K562 (cell line): ENCODE data around the gene URGCP. TPM values are rescaled to one million over a fixed set of nuclear protein-coding genes. Genes with fewer than 3 reads are reported as not detected.
A peak's percentile ranks its signal among the peaks of the same experiment; 100 is the strongest.

Source experiments
- ATAC-seq: fragments of 200-7000 bp; cut with Tn5 transposase; 3 replicates; pipeline ENCODE4 v1.9.1; 2020; ENCODE audit warnings: moderate library complexity
- BruUV-seq: library from RNA; stranded (reverse); fragments of 400-500 nt; replicated peaks from 2 replicates; lab custom pipeline; 2021; lab: Mats Ljungman, UMichigan
- CTCF ChIA-PET: fragments of 300-600 bp; formaldehyde crosslinking; extraction: SDS; loops from one replicate; lab custom pipeline; 2021; ENCODE audit warnings: low intra/inter-chr PET ratio; lab: Yijun Ruan, JAX
- POLR2A ChIA-PET: fragments of 300-600, 350-650 bp; sonication (Branson Sonifier 250); formaldehyde crosslinking; extraction: SDS; loops from one replicate; lab custom pipeline; 2021; ENCODE audit warnings: antibody characterized with exemption, inconsistent platforms; lab: Yijun Ruan, JAX
- DNase-seq, 4 experiments: peaks; one replicate each; pipeline versions ENCODE4 v3.0.0 to v3.0.0-alpha.2; 2011 to 2018; ENCODE audit warnings: low spot score in 3 of 4, mixed read lengths in 3 of 4; ENCODE audit errors: extremely low read depth in 1 of 4
- FAIRE-seq: peaks from 2 replicates; lab custom pipeline; 2011; peaks lifted over from hg19 to GRCh38; lab: Jason Lieb, UNC
- H2AFZ ChIP-seq: 2 replicates; pipeline ENCODE4 v1.6.0; 2011; ENCODE audit warnings: low read depth, low read length, control low read depth, inconsistent platforms
- H3K27ac ChIP-seq: fragments of 200-600 bp; 3 replicates; pipeline ENCODE4 v1.8.0; 2011; ENCODE audit warnings: low read depth, mild to moderate bottlenecking, control low read depth, inconsistent platforms, low read length, moderate library complexity, mixed read lengths; ENCODE audit errors: extremely low read depth
- H3K27me3 ChIP-seq, 2 experiments: fragments of 300-600 bp in 1 of 2; 2 replicates in 1 of 2; 3 replicates in 1 of 2; pipeline versions ENCODE4 v1.6.0 to v1.8.0; 2011; ENCODE audit warnings: inconsistent platforms in 2 of 2, low read length in 2 of 2, mild to moderate bottlenecking in 1 of 2, mixed read lengths in 1 of 2, moderate library complexity in 1 of 2; ENCODE audit not compliant: control insufficient read depth in 2 of 2, insufficient read depth in 2 of 2
- H3K36me3 ChIP-seq: fragments of 300-600 bp; 3 replicates; pipeline ENCODE4 v1.8.0; 2011; ENCODE audit warnings: mild to moderate bottlenecking, low read length, inconsistent platforms; ENCODE audit not compliant: control insufficient read depth, insufficient read depth
- H3K4me1 ChIP-seq, 2 experiments: fragments of 200-600 bp in 1 of 2; replicated peaks in 1 of 2; 2 replicates in 1 of 2; 3 replicates in 1 of 2; pipeline versions ENCODE4 v1.5.1 to v1.8.0; 2011; ENCODE audit warnings: inconsistent platforms in 2 of 2, low read length in 2 of 2, mild to moderate bottlenecking in 1 of 2, mixed read lengths in 1 of 2, moderate library complexity in 1 of 2; ENCODE audit not compliant: control insufficient read depth in 2 of 2, insufficient read depth in 2 of 2
- H3K4me2 ChIP-seq: 2 replicates; pipeline ENCODE4 v1.6.1; 2011; ENCODE audit warnings: low read length, control low read depth, inconsistent platforms, mixed read lengths; ENCODE audit not compliant: insufficient read depth
- H3K4me3 ChIP-seq: fragments of 200-600 bp; sonication (generic), shearing (Covaris generic); 2 replicates; pipeline ENCODE4 v1.5.1; 2016; ENCODE audit warnings: control low read depth, inconsistent platforms
- H3K79me2 ChIP-seq: fragments of 200-600 bp; 3 replicates; pipeline ENCODE4 v1.8.0; 2011; ENCODE audit warnings: low read length, inconsistent platforms; ENCODE audit not compliant: control insufficient read depth, insufficient read depth
- H3K9ac ChIP-seq, 2 experiments: 2 replicates each; pipeline versions ENCODE4 v1.6.0 to v1.6.1; 2011; ENCODE audit warnings: low read depth in 2 of 2, low read length in 2 of 2, control low read depth in 1 of 2, inconsistent platforms in 1 of 2, mild to moderate bottlenecking in 1 of 2, mixed read lengths in 1 of 2; ENCODE audit not compliant: insufficient read depth in 1 of 2
- H3K9me1 ChIP-seq: one replicate; pipeline ENCODE4 v1.6.0; 2011; ENCODE audit warnings: inconsistent platforms, mild to moderate bottlenecking, low read length, moderate library complexity; ENCODE audit not compliant: control insufficient read depth, insufficient read depth
- H3K9me3 ChIP-seq: replicated peaks from 2 replicates; pipeline ENCODE4 v1.5.1; 2011; ENCODE audit warnings: low read depth, low read length, inconsistent platforms; ENCODE audit not compliant: control insufficient read depth, insufficient read depth
- H4K20me1 ChIP-seq: replicated peaks from 2 replicates; pipeline ENCODE4 v1.6.1; 2011; ENCODE audit warnings: low read length, inconsistent platforms, mixed read lengths; ENCODE audit not compliant: control insufficient read depth, insufficient read depth
- ARID4B ChIP-seq: sonication (generic); formaldehyde crosslinking; IDR thresholded peaks from 2 replicates; pipeline ENCODE4 v1.8.0; 2022; ENCODE audit warnings: mild to moderate bottlenecking, missing genetic modification reagents
- HDAC1 ChIP-seq, 2 experiments: fragments of 450-650 bp; IDR thresholded peaks; 2 replicates each; pipeline ENCODE4 v1.6.1; 2016 to 2017; ENCODE audit warnings: inconsistent platforms in 1 of 2, mild to moderate bottlenecking in 1 of 2, moderate library complexity in 1 of 2
- NR3C1 ChIP-seq: sonication (generic); formaldehyde crosslinking; IDR thresholded peaks from 2 replicates; pipeline ENCODE4 v1.8.1; 2022; ENCODE audit warnings: missing genetic modification reagents
- POLR2B ChIP-seq: fragments of 450-650 bp; IDR thresholded peaks from 2 replicates; pipeline ENCODE4 v1.6.1; 2018; ENCODE audit warnings: low read depth; ENCODE audit not compliant: partially characterized antibody
- ZNF830 ChIP-seq: fragments of 250-450 bp; sonication (Bioruptor Pico); IDR thresholded peaks from 2 replicates; pipeline ENCODE4 v1.5.0; 2021; ENCODE audit warnings: mild to moderate bottlenecking
- WGBS: fragments of 100-300 bp; shearing (Covaris generic); methylation state at CpG from one replicate; pipeline ENCODE4 v1.1.6; 2016; ENCODE audit warnings: low coverage, mixed read lengths; ENCODE audit not compliant: insufficient coverage; ENCODE audit errors: missing lambda C conversion rate; 5-methylcytosine and 5-hydroxymethylcytosine counted together
- in situ Hi-C: fragments of 300-500 bp; cut with MboI; formaldehyde crosslinking; loops from 4 replicates; pipeline ENCODE4 v1.15.0; 2018; ENCODE audit warnings: inconsistent platforms, mixed read lengths
- intact Hi-C: fragments of 100-400 bp; cut with micrococcal nuclease; formaldehyde crosslinking; loops from 2 replicates; pipeline ENCODE4 v1.14.2; 2022
- polyA plus RNA-seq, 8 experiments: library from polyadenylated mRNA; depleted of rRNA in 4 of 8; stranded (reverse) in 5 of 8; unstranded in 3 of 8; fragments of >200 nt; fragmentation: Nextera tagmentation in 2 of 8; fragmentation: Illumina TruSeq in 1 of 8; extraction: Ambion mirVana in 2 of 8; extraction: Trizol in 1 of 8; gene quantifications; 2 replicates each; pipeline versions ENCODE4 v1.2.1 to v1.2.3, GENCODE V29; 2011 to 2014; ENCODE audit warnings: inconsistent platforms in 1 of 8, missing spikeins in 1 of 8
- total RNA-seq, 7 experiments: library from RNA; depleted of rRNA in 6 of 7; stranded (reverse); fragments of >200 nt in 6 of 7; fragmentation: Illumina TruSeq in 2 of 7; extraction: Trizol in 2 of 7; gene quantifications; 2 replicates each; pipeline versions ENCODE4 v1.2.1 to v1.2.3, GENCODE V29; 2011 to 2021; ENCODE audit warnings: low replicate concordance in 1 of 7

URGCP gene
- total and polyA plus RNA-seq, 9 of the 15 experiments (the other 6 are each of a cell fraction or from before 2014, with no cell fraction given) = 1.7 to 25.8 (median 12.5) TPM

GRCh38 chr7:43938892-43939482 lies 32.6 kb upstream of the URGCP start:
- ATAC-seq (no peak), FAIRE-seq (no peak), DNase-seq (no peak)
- WGBS = 81% methylated on average over 4 of the region's 4 CpGs
- ChIA-PET POLR2A (interaction anchor here (0.7 to 0.9 kb wide), 3 partner anchors 9 to 209 kb away, joined by 3 to 5 read pairs (median 5); no protein-coding TSS in a partner anchor), CTCF (no interaction called here)
- intact Hi-C loops (no loop called here), in situ Hi-C loops (no loop called here)
- H3K9ac ChIP-seq = peak overlapping the region in 1 of 2 experiments; percentile 74; a peak in 1 of 4 replicates
- no peaks in the 10 kb centered on the region; a peak in 1 of 5 replicates for H3K4me1 ChIP-seq
- no peak overlapping the region for H3K4me2 ChIP-seq
- H3K79me2 ChIP-seq = no peaks in the 10 kb centered on the region
- TF ChIP-seq NR3C1 (CRISPR knock-in tag) (no peak), ZNF830 (no peak), HDAC1 (IDR thresholded peaks at IDR 0.05) (no peak), POLR2B (no peak), ARID4B (CRISPR knock-in tag) (no peak)
- H3K9me3 ChIP-seq = no peaks in the 10 kb centered on the region
- no peak overlapping the region for H2AFZ ChIP-seq
- no peaks in the 10 kb centered on the region for H3K27me3 ChIP-seq
- H3K9me1 ChIP-seq = no peaks in the 10 kb centered on the region
- BruUV-seq = no TSS peak
- H3K4me3 ChIP-seq = no peak overlapping the region
- no peaks in the 10 kb centered on the region for H4K20me1 ChIP-seq
- no peaks in the 10 kb centered on the region for H3K36me3 ChIP-seq
- no peak overlapping the region for H3K27ac ChIP-seq
